ENCODE results near the gene LRRC55.

Gene LRRC55

GRCh38 chr11:57202281-57202680 is 20.5 kb downstream of the LRRC55 start:
- DNase-seq (ENCODE audit: low read depth, low spot score), result no peak
- Histone ChIP-seq H3K27me3 (ENCODE audit: insufficient read depth, insufficient read length) (no peaks in the 10 kb centered on the region), H3K4me3 (ENCODE audit: insufficient read length, low read depth) (no peak overlapping the region), H3K36me3 (ENCODE audit: insufficient read depth, insufficient read length, low read length) (no peaks in the 10 kb centered on the region), H3K9me3 (ENCODE audit: insufficient read depth, low read length) (no peaks in the 10 kb centered on the region), H3K4me1 (ENCODE audit: insufficient read depth, insufficient read length) (peaks cover 11% of the 10 kb centered on the region), H3K9ac (ENCODE audit: insufficient read length, low read depth) (no peak overlapping the region)
- TF ChIP-seq ZNF274 (IDR thresholded peaks at IDR 0.05; ENCODE audit: low read depth, low read length), result no peak
- TF ChIP-seq YY1 (IDR thresholded peaks at IDR 0.05; ENCODE audit: insufficient read depth, insufficient read length), result no peak
- TF ChIP-seq SUZ12 (IDR thresholded peaks at IDR 0.05; ENCODE audit: extremely low read depth, insufficient read depth, insufficient read length), result no peak

GRCh38 chr11:57203359-57203758 is 21.6 kb downstream of the LRRC55 start:
- no peaks in the 10 kb centered on the region for H3K9me3 ChIP-seq (ENCODE audit: insufficient read depth, low read length)
- H3K9ac ChIP-seq (ENCODE audit: insufficient read length, low read depth), result no peak overlapping the region
- H3K27me3 ChIP-seq (ENCODE audit: insufficient read depth, insufficient read length), result no peaks in the 10 kb centered on the region
- H3K4me1 ChIP-seq (ENCODE audit: insufficient read depth, insufficient read length), result peaks cover 11% of the 10 kb centered on the region
- TF ChIP-seq ZNF274 (IDR thresholded peaks at IDR 0.05; ENCODE audit: low read depth, low read length), result no peak
- TF ChIP-seq YY1 (IDR thresholded peaks at IDR 0.05; ENCODE audit: insufficient read depth, insufficient read length), result no peak
- no peak for TF ChIP-seq SUZ12 (IDR thresholded peaks at IDR 0.05; ENCODE audit: extremely low read depth, insufficient read depth, insufficient read length)
- DNase-seq (ENCODE audit: low read depth, low spot score), result no peak
- no peaks in the 10 kb centered on the region for H3K36me3 ChIP-seq (ENCODE audit: insufficient read depth, insufficient read length, low read length)
- H3K4me3 ChIP-seq (ENCODE audit: insufficient read length, low read depth), result no peak overlapping the region

GRCh38 chr11:57203882-57204480 is 22.2 kb downstream of the LRRC55 start:
- no peak overlapping the region for H3K4me3 ChIP-seq (ENCODE audit: insufficient read length, low read depth)
- H3K36me3 ChIP-seq (ENCODE audit: insufficient read depth, insufficient read length, low read length), result no peaks in the 10 kb centered on the region
- H3K9ac ChIP-seq (ENCODE audit: insufficient read length, low read depth), result no peak overlapping the region
- H3K27me3 ChIP-seq (ENCODE audit: insufficient read depth, insufficient read length), result no peaks in the 10 kb centered on the region
- H3K9me3 ChIP-seq (ENCODE audit: insufficient read depth, low read length), result no peaks in the 10 kb centered on the region
- TF ChIP-seq ZNF274 (IDR thresholded peaks at IDR 0.05; ENCODE audit: low read depth, low read length) (no peak), YY1 (IDR thresholded peaks at IDR 0.05; ENCODE audit: insufficient read depth, insufficient read length) (no peak), SUZ12 (IDR thresholded peaks at IDR 0.05; ENCODE audit: extremely low read depth, insufficient read depth, insufficient read length) (no peak)
- H3K4me1 ChIP-seq (ENCODE audit: insufficient read depth, insufficient read length), result peaks cover 11% of the 10 kb centered on the region
- no peak for DNase-seq (ENCODE audit: low read depth, low spot score)

GRCh38 chr11:57205041-57205641 is 23.4 kb downstream of the LRRC55 start:
- H3K36me3 ChIP-seq (ENCODE audit: insufficient read depth, insufficient read length, low read length), result no peaks in the 10 kb centered on the region
- H3K27me3 ChIP-seq (ENCODE audit: insufficient read depth, insufficient read length), result no peaks in the 10 kb centered on the region
- H3K4me1 ChIP-seq (ENCODE audit: insufficient read depth, insufficient read length), result peaks cover 11% of the 10 kb centered on the region
- TF ChIP-seq ZNF274 (IDR thresholded peaks at IDR 0.05; ENCODE audit: low read depth, low read length) (no peak), SUZ12 (IDR thresholded peaks at IDR 0.05; ENCODE audit: extremely low read depth, insufficient read depth, insufficient read length) (no peak), YY1 (IDR thresholded peaks at IDR 0.05; ENCODE audit: insufficient read depth, insufficient read length) (no peak)
- no peak overlapping the region for H3K4me3 ChIP-seq (ENCODE audit: insufficient read length, low read depth)
- peak; percentile 77 for DNase-seq (ENCODE audit: low read depth, low spot score)
- H3K9ac ChIP-seq (ENCODE audit: insufficient read length, low read depth), result peak overlapping the region; percentile 34
- no peaks in the 10 kb centered on the region for H3K9me3 ChIP-seq (ENCODE audit: insufficient read depth, low read length)

GRCh38 chr11:57207168-57207567 is 25.4 kb downstream of the LRRC55 start:
- no peak overlapping the region for H3K4me3 ChIP-seq (ENCODE audit: insufficient read length, low read depth)
- peaks cover 15% of the 10 kb centered on the region for H3K4me1 ChIP-seq (ENCODE audit: insufficient read depth, insufficient read length)
- no peak overlapping the region for H3K9ac ChIP-seq (ENCODE audit: insufficient read length, low read depth)
- TF ChIP-seq YY1 (IDR thresholded peaks at IDR 0.05; ENCODE audit: insufficient read depth, insufficient read length) (no peak), SUZ12 (IDR thresholded peaks at IDR 0.05; ENCODE audit: extremely low read depth, insufficient read depth, insufficient read length) (no peak), ZNF274 (IDR thresholded peaks at IDR 0.05; ENCODE audit: low read depth, low read length) (no peak)
- H3K36me3 ChIP-seq (ENCODE audit: insufficient read depth, insufficient read length, low read length), result no peaks in the 10 kb centered on the region
- no peaks in the 10 kb centered on the region for H3K27me3 ChIP-seq (ENCODE audit: insufficient read depth, insufficient read length)
- no peaks in the 10 kb centered on the region for H3K9me3 ChIP-seq (ENCODE audit: insufficient read depth, low read length)
- DNase-seq (ENCODE audit: low read depth, low spot score), result no peak

- Histone ChIP-seq H3K9me3 (ENCODE audit: insufficient read depth, low read length) (no peaks in the 10 kb centered on the region), H3K4me3 (ENCODE audit: insufficient read length, low read depth) (no peak overlapping the region), H3K27me3 (ENCODE audit: insufficient read depth, insufficient read length) (no peaks in the 10 kb centered on the region), H3K4me1 (ENCODE audit: insufficient read depth, insufficient read length) (peaks cover 16% of the 10 kb centered on the region), H3K36me3 (ENCODE audit: insufficient read depth, insufficient read length, low read length) (no peaks in the 10 kb centered on the region), H3K9ac (ENCODE audit: insufficient read length, low read depth) (no peak overlapping the region)
- no peak for DNase-seq (ENCODE audit: low read depth, low spot score)
- TF ChIP-seq YY1 (IDR thresholded peaks at IDR 0.05; ENCODE audit: insufficient read depth, insufficient read length) (no peak), SUZ12 (IDR thresholded peaks at IDR 0.05; ENCODE audit: extremely low read depth, insufficient read depth, insufficient read length) (no peak), ZNF274 (IDR thresholded peaks at IDR 0.05; ENCODE audit: low read depth, low read length) (no peak)
These were observed 29.0 kb downstream of the LRRC55 start for GRCh38 chr11:57210781-57211180.

- peak; percentile 80 for DNase-seq (ENCODE audit: low read depth, low spot score)
- Histone ChIP-seq H3K36me3 (ENCODE audit: insufficient read depth, insufficient read length, low read length) (no peaks in the 10 kb centered on the region), H3K27me3 (ENCODE audit: insufficient read depth, insufficient read length) (no peaks in the 10 kb centered on the region), H3K9ac (ENCODE audit: insufficient read length, low read depth) (peak overlapping the region; percentile 46), H3K4me1 (ENCODE audit: insufficient read depth, insufficient read length) (peaks cover 8% of the 10 kb centered on the region), H3K9me3 (ENCODE audit: insufficient read depth, low read length) (no peaks in the 10 kb centered on the region), H3K4me3 (ENCODE audit: insufficient read length, low read depth) (no peak overlapping the region)
- TF ChIP-seq YY1 (IDR thresholded peaks at IDR 0.05; ENCODE audit: insufficient read depth, insufficient read length), result no peak
- no peak for TF ChIP-seq ZNF274 (IDR thresholded peaks at IDR 0.05; ENCODE audit: low read depth, low read length)
- no peak for TF ChIP-seq SUZ12 (IDR thresholded peaks at IDR 0.05; ENCODE audit: extremely low read depth, insufficient read depth, insufficient read length)
These were observed 31.8 kb downstream of the LRRC55 start for GRCh38 chr11:57213342-57214097.

Measured in NT2/D1 (cell line).